Stimulated activated CD8-positive, alpha-beta memory T cell treated with anti-CD3 and anti-CD28 coated beads, Interleukin-7, amount 100 ng/mL, for 24 hours (primary cell): ENCODE results near the gene GABRB3.

ENCODE experiments used
- DNase-seq: peaks from one replicate; pipeline ENCODE4 v3.0.0-alpha.2; 2020; ENCODE audit warnings: low read depth

Gene GABRB3

DNA sequence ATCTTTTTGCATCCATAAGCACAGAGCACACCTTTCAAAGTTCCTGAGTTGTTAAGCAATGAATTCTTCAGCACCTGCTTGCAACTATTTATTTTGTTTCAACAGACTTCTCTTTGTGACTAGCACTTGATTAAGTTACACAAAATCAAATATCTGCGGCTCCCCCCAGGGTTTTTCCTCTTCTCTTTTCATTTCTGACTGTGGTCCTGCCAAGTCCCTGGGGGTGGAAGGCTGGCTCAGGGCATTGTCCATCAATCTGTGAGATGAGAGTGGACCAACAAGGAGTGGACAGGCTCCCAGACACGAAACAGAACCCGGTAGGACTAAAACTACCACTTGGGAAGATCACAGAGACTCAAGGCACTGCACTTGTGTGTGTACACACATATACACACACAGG is 96.8 kb downstream of the GABRB3 start:
- DNase-seq: no peak

DNA sequence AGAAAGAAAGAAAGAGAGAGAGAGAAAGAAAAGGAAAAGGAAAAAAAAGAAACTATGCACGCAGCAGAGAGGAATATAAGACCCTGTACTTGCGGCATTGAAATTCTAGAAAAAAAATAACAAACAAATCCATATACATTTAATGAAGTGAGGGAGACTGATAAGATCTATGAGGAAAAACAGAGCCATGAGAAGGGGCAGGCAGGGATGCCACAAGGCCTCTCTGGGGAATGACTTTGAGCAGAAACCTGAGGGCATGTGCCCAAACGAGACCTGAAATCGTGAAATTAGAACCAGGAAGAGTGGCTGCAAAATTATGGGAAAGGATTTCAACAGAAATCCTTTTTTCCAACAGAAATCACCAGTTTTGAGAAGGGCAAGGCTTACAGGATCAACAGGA is 98.4 kb downstream of the GABRB3 start:
- DNase-seq: no peak

DNA sequence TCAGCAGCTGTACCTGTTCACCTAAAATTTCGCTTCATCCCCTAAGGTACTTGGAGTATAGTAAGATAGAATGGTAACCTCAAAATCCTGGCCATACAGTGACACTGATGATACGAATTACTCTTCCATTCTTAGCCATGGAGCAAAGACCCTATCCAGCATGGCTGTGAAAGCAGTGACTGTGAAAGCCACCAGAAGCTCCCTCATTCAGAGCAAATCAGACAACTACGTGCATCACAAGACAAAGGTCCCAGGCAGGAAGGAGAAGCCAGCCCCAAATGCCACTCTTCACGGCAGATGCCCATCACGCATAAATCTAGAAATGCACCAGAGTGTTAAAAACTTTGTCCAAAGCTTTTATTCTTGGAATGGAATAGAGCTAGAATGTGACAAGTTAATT is 99.4 kb downstream of the GABRB3 start:
- no peak for DNase-seq

DNA sequence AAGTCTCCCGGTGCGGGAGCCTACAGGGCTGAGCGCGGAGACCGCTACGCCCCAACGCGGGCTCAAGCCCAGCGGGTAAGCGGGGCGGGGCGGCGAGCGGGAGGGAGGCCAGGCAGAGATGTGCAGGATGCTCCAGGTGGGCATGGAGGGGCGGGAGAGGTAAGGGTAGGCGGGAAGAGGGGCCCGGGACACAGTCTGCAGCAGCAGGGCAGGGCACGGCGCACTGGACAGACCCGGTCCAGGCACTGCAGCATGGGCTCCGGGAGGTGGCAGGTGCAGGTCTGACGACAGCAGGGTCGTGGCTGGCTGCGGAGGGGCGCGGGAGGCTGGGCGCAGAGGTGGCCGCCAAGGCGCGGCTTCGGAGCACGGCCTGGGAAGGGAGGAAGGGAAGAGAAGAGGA is 102.8 kb downstream of the GABRB3 start:
- DNase-seq: no peak

DNA sequence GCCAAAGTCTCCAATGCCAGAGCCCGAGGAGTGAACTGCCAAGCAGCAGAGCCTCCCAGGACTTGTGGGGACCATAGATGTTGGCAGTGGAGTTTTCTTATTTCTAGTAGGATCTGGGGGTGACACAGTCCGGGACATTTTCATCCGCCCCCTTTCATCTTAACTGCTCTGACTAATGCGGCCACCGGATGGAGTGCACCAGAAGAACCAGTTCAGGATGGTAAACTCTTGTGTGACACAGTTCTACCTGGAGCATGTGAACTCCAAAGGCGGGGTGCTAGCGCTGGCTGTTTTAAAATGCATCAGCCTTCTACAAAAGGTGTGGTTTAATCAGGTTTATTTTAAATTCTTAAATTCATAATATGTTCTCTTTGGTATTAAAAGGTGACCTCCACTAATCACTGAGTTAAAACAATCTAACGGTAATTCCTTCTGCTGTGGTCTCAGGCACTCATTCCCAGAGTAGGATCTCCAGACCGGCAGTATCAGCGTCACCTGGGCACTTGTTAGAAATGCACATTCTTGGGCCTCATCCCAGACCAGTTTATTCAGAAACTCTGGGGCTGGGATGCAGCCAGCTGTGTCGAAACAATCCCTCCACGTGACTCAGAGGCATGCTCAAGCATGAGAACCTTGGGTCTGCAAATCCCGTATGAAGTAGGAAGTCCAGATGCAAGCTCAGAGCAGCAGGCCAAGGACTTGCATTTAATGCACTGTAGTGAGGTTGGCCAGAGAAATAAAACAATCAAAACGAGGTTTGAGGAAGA is 105.5 kb downstream of the GABRB3 start:
- DNase-seq: no peak

DNA sequence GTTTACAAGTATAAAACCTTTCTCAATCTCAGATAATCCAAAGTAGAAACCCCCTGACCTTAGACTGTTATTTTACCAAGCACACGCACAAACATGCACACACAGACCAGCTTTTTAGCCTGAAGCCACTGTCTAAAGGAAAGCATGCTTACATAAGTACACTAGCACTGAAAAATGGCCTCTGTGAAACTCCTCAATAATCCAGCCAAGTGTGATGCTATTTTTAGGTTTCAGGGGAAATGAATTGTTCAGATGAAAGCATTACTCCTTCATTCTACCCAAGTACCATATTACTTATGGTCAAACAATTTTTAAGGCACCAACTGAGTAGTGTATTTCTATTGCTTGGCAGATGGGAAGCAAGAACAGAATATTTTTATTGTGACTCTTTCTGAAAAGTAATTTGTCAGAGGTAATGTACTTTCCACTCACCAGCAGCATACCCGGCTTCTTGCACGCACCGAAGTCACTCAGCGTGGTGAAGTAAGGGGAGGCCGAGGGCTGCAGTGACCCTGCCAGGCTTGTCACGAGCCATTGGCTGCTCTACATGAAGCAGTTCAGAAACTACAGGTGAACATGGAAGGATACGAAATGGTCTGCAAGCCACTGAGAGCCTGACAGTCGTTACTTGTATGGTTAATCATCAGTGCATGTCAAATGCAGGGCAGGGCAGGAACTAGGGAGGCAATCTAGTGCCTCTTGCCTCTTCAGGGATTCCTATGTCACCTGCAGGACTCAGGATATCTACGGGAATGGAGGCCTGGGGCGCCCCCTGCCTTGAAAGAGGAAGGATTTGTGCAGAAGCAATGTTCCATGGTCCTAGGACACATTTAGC is 106.7 kb downstream of the GABRB3 start:
- DNase-seq: no peak

DNA sequence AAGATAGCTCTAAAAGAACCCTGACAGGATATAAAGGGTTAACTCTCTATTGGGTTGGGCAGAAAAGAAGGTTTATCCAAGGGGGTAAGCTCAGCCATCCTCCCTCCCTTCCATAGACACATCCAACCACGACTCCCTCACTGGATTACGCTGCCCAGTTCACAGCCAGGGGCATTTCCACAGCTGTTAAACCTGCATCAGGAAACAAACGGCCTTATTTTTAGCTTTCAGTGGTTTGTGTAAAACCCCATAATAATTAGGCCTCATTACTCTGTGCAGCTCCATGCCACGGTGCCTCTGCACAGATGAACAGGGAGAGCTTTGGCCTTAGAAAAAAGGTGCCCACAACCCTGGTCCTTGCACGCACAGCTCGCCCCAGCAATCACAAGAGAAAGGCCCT is 110.6 kb downstream of the GABRB3 start:
- DNase-seq: no peak

DNA sequence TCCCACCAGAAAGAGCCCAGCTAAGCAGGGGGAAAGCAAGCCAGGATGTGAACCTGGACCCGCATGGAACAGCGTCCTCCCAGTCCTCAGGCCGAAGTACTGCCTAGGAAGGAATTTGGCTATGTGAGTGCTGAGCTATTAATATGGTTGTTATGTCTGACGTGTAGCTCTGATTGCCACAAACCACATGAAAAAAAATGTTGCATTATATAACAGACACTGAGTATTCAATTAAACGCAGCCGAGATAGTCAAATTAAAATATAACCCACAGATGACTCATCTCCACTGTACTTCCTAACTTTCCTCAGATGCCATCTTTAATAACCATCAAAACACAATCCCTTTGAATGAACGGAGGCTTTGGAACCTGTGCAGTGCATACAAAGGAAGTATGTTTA is 111.1 kb downstream of the GABRB3 start:
- no peak for DNase-seq

DNA sequence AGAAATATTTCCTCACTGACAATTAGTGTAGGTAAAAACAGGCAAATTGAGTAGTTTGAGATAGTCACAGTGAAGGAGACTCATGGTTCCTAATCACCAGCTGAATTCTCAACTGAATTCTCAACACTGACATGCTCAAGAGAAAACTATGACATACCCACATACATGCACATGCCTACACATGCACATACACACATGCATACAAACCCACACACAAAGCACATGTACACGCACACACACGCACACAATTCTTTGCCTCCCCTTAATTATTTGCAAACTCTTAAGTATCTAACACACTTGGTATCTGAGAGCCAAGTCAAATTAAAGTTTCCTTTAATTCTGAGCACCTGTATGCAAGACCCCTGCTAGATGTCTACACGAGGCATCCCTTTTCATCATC is 111.8 kb downstream of the GABRB3 start:
- DNase-seq: no peak

DNA sequence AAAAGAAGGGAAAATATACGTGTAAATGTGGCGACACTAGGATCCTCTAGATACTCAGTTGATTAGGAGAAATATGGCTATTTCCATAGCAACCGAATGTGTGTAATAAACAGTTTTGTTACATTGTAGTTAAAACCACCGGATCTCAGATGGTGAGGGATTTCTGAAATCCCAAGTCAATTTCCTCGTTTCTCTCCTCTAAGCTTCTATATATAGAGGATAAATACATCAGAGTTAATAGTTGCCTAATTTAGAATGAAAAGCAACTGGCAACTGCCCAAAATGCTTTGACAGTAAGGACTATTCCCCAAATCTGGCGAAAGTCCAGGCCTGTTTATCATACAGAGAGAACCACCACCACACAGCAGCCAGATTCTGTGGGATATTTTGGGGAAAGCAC is 112.6 kb downstream of the GABRB3 start:
- DNase-seq: no peak

DNA sequence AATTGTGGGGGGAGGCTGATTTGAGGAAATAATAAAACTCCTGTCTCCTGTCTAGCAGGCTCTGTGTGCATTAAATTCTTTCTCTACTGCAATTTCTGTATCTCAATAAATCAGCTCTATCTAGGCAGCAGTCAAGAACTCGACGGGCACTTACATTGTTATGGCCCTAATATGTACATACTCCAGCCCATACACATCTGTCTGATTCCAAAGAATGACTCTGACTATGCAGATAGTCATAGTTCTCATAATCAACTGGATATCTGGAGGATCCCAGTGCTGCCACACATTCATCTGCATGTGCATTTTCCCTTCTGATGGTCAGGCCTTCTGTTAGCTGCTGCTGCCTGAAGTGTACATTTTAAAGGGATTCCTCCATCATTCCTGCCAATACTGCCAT is 114.6 kb downstream of the GABRB3 start:
- no peak for DNase-seq

DNA sequence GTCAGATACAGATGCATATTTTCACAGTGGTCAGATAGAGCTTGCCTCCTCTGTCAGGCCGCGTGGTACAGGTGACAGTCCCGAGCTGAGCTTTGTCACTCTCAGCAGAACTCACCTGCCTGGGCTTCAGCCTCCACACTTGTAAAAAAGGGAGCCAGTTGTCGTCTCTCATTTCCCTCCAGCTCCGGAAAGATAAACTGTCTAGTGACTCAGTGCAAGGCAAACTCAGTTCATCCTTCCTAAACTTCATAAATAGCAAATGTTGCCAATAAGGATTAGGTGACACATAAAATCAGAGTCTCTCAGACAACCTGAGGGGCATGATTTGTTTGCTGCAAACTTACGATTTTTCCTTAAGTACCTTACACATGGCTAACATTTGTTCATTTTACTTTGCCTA is 116.8 kb downstream of the GABRB3 start:
- DNase-seq: no peak

DNA sequence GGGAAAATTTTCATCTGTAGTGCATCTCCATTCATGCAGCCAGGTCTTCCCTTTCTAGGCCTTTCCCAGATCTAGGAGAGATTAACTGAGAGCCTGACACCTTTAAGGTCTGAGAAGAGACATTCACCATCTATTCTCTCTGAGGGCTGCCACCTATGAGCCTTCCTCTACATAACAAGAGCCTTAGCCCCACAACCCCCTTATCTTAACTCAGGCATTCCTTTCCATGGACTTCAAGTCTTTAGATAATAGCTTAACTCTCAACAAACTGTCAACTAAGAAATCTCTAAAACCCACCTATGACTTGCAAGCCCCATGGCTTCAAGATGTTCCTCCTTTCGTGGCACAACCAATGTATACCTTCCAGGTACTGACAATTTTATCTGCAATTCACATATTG is 121.0 kb downstream of the GABRB3 start:
- no peak for DNase-seq

DNA sequence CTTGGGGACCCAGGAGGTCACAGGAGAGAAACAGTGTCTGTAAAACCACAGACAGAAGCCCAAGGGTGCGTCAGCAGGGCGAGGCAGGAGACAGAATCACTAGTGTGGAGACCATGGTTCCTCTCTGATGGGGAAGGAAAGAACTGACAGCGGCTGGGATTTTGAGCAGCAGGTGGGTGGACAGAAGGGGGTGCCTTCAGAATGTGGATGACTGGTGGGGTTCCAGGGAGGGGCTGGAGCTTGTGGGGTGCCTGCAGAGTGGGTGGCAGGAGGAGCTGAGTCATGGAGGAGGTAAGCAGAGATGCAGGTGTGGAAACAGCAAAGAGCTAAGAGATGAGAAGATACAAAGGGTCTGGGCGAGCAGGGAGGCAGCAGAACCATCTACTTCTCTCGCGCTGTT is 124.2 kb downstream of the GABRB3 start:
- DNase-seq: no peak

DNA sequence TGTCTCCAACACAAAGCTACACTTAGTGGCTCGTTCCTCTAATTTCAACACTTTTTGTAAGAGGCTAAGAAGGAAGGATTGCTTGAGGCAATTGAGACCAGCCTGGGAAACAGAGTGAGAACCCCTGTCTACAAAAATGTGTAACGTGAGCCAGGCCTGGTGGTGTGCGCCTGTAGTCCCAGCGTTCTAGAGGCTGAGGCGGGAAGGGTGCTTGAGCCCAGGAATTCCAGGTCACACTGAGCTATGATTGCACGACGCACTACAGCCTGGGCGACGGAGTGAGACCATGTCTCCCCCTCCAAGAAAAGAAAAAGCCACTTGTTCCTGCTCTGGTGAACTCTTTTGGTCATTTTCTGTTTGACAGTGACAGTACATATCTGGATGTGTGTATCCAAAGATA is 127.9 kb downstream of the GABRB3 start:
- no peak for DNase-seq

DNA sequence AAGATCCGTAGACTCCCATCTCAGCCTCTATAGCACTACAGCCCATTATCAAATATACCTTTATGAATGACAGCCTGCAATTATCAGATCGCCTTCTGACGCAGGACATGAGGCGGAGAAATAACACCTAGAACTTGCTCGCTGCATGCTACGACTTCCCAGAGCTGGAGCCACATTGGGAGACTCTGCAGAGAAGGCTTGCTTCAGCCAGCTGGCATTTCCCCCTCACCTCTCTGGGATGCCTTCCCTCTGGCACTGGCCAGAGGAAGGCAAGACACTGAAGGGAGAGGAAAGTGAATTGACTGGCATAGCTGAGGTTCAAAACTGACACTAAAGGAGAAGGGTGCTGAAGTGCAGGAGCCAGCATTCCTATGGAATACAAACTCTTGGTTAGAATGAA is 131.7 kb downstream of the GABRB3 start:
- no peak for DNase-seq

DNA sequence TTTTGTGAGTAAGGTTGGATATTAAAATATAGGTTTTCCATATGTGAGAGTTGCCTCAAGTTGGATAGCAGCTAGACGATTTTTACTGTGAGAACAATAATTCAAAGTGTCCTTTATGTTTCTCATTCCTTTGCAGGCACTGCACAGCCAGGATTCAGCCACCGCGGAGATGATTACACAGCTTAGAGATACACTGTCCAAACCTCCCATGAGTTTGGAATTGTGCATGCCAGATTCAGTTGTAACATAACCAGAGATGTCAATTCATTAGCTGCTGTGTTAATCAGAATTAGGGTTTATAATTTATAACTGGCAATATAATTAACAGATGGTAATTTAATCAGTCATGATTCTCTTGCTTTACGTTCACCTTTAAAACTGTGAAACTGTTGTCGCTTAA is 132.3 kb downstream of the GABRB3 start:
- no peak for DNase-seq

DNA sequence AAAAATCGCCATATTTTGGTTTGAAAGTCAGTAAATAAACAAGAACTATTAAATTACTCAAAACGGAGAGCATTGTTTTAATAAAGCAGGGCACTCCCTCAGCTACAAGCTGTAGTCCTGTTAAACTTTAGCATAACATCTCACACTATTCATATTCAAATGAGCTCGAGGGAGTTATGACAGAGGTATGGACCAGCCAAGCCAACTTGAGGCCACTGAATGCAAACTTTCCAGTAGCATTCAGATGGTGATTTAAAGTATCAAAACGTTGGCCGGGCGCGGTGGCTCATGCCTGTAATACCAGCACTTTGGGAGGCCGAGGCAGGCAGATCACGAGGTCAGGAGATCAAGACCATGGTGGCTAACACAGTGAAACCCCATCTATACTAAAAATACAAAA is 132.9 kb downstream of the GABRB3 start:
- DNase-seq: no peak

DNA sequence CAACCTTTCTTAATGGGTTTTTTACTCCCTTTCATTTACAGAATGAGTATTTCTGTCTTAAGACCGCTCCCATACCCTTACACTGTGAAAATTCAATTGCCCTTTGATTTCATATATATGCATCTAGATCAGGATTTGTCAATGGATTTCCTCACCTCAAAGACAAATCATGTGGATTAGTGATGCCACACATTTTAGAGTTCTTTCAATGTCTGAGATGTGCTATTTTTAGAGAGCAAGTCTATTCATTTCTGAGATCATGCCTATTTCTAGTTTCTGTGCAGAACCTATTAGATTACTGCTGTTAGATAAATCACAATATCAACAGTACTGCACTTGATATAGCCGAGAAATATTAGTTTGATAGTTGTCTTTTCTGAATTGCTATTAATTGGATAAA is 137.3 kb downstream of the GABRB3 start:
- DNase-seq: no peak

DNA sequence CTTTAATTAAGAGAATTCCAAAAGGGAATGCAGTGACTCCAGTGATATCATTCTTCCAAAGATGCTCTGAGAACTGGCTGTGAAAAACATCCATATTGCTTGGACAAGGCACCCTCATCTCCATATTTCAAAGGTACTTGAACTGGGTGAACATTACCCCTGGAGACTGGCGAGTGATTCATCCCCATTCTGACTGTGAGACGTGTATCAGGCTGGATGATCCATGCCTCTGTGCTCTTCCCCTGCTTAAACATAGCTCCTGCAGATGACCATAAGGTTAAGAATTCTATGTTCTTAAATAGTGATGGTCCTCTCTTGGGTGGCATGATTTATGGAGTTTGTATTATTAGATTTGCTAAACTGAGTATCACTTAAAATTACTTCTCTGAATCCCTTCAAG is 137.8 kb downstream of the GABRB3 start:
- DNase-seq: no peak

DNA sequence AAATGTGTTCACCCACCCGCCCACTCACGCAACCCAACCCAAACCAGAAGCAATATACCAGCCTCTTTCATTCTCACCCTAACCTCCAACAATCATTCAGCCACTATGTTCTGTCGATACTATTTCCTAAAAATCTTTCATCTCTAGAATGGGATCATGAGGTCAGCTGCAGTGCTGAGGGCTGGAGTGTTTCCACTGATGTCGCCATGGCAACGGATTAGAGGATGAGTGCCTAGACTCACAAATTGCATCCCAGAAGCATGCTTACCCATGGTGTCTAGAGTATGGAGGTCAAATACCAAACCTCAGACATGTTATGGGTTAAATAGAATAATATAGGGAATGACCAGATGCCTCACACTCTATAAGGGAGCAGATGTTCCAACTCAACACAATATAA is 138.5 kb downstream of the GABRB3 start:
- DNase-seq: no peak

DNA sequence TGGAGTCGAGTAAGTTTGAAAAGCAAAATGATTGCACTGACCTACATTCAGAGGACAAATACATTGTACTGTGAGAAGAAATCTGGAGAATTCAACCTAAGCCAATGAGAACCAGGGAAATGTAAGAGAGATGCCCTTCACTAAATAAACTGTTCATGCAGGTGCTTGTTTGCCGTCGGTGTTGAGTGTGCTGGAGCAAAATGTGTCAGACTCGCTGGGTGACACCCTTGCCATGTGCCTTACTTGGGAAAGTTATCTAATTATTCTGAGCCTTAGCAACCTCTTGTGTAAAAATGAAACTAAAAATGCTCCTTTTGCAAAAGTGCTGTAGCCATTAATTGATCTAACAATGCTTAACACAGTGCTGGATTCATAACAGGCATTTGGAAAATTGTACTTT is 140.4 kb downstream of the GABRB3 start:
- DNase-seq: no peak

DNA sequence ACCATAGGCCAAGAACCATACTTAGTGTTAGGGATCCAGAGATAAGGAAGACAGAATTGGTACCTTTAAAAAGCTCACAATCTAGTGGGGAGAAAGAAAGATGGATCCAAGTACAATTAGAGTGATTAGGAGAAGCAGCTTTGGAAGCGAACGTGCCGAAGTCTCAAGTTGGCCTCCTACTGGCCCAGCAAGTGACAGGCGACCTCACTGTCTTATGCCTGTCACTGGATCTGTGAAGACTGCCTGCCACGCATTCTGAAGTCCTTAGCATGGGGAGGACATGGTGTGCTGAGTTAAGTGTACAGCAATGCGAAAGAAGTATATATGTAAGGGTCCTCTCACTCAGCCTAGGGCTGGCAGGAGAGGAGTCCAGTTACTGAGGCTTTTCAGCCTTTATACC is 141.0 kb downstream of the GABRB3 start:
- DNase-seq: no peak

DNA sequence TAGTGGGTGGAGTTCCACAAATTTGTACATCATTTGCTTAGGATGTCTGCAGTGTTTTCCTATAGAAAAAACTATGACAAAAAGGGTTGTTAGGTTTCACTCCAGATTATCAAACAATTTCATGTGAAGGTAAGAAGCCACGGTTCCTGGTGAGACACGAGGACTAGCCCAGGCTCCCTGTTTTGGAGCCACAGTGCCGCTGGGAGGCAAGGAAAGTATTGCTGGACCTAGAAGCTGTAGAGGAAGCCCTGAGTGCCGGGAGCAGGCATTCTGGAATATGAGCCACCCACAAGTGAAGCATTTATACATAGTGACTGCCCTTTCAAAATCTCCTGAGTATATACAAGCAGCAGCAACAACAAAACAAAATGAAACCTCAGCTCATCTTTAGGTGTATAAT is 142.0 kb downstream of the GABRB3 start:
- DNase-seq: no peak
